NCI-H774 (cell line): ENCODE measurements around the gene SOX1.
A peak's percentile ranks its signal among the peaks of the same experiment; 100 is the strongest.

Source experiments
- DNase-seq: peaks from one replicate; lab custom pipeline; 2025; lab: John Stamatoyannopoulos, UW

Gene SOX1

DNA sequence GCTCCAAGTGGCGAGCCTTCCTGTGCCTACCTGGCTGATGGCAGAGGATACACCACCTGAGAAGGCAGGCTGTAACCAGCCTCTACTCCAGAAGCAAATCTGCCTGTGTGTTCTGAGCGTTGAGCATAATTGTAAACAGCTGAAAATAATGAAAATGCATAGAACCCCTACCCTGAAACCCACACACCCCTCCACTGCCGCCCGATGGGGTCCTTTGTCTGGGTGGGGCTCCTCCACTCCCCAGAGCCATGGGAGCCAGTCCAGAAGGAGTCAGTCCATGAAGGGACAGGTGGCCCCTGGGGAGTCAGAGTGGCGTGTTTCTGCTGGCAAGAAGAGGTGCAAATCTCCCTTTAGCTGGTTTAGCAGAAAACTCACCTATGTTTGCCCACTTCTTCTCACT is 8.0 kb upstream of the SOX1 start:
- DNase-seq = no peak

GRCh38 chr13:112059457-112060281 is 7.3 kb upstream of the SOX1 start:
- DNase-seq = no peak

DNA sequence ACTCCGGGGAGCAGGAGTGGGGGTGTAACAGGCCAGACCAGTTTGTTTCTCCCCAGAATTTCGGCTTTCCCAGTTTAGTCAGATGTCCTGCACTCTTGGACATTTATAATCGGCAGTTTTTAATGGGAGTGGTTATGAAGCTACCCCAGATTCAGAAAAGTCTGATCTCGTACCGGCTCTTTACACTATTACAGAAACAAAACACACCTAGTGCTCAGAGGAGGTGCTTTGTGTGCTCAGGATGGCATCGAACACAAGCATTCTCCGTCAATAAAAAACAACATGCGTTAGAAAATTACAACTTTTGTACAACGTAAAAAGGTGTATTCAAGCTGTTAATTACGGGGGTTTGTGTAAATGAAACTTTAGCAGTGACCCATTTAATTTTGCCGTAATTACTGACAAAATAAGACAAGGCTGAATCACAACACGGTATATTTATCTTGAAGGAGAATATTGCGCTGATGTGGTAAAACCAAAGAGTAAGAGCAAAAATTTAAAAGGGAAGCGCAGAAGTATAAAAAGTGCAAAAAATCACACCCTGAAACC is 6.6 kb upstream of the SOX1 start:
- no peak for DNase-seq

DNA sequence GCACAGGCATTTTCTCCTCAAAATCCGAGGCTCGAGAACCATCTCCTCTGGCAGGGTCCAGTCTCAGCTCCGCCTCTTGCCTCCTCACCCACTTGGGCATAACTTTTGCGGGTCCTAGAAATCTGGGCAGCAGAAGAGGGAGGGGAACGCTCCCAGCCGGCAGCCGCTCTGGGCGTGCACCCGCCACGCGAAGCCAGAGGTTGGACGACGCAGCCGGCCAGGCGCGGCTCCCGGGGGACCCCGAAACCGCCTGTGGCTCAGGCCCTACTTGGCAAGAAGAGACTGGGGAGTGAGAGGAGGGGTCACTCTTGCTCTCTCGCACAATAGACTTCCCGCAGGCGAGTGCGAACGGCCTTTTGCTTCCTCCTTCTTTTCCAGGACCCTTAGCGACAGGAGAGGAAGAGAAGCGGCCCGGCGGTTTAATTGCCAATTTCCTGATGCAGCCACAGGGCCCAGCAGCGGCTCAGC is 6.0 kb upstream of the SOX1 start:
- DNase-seq = no peak

- DNase-seq = no peak
Observed at GRCh38 chr13:112061367-112062061, 5.4 kb upstream of the SOX1 start.

DNA sequence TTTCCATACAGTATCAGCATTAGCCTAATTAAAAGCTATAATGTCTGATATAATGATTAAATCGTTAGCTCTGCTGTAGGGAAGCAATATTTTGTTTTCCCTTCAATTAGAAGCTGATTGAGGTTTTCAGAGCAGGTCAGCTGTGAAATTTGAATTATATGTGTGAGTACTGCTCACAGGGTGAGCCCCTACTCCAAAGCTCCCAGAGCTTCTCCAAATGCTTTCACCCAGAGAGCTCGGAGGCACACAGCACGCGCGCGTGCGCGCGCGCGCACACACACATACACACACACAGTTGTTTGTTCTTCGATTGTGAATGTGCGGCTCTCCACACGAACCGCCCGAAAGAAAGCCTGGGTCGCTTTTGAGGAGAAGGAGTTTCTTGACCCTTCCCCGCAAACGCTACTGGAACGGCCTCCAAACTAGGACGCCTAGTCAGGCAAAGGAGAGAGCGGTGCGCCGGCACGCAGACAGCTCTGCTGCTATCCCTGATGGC is 4.8 kb upstream of the SOX1 start:
- DNase-seq = no peak

DNA sequence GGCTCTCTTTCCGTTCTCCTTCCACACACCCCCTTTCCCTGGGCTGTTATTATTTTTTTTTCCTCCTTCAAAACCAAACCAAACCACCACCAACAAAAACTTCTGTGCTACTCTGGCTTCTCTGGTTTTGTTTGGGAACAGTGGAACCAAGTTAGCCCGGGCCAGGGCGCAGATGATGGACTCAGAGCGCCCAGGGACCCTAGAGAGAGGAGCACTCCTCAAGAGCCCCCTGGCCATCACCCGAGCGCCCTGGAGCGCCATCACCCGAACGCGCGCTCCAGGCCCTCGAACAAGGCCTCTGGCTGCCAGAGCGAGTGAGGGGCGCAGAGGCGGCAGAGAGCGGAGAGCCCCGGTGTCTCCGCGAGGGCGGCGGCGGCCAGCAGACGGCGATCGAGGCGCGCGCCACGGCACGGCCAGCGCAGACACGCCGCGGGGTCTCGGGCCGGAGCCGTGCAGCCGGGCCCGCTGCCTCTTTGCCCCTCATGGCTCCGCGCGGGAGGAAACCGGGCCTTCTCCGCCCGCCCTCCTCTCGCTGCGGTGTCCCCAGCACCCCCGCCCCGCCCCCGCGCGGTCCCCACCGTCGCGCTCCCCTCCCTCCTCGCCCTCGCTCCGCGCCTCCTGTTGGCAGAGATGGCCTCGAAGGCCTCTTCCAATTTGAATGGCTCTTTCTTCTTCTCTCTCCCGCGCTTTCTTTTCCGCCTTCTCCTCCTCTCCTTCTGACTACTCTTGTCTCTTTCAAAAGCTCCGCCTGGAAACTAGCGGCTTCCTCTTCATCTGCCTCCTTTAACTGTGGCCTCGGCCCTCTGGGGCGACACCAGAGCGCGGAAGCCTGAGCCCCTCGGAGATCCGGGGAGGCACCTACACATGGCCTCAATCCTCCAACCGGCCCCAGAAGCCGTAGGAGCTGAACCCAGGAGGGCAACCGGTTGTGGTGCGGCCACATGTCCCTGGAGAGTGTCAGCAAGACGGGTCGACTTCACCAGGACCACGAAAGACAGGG is 4.1 kb upstream of the SOX1 start:
- no peak for DNase-seq

DNA sequence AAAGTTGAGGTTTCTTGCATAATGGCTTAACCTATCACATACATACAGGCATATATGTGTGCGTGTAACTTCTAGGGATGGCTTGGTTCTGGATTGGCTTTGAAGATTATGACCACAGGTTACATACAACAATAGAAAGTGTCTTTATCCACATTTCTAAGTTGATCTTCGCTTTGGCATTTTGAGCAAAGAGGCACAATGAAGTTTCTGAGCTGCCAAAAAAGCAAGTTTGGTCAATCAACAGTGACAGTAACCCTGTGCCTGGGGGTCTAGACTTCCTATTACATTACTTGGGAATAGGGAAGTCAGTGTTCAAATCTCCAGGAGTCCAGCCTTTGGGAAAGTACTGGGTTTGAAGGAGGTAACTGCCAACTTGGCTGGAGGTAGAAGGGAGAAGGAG is 3.1 kb upstream of the SOX1 start:
- no peak for DNase-seq

DNA sequence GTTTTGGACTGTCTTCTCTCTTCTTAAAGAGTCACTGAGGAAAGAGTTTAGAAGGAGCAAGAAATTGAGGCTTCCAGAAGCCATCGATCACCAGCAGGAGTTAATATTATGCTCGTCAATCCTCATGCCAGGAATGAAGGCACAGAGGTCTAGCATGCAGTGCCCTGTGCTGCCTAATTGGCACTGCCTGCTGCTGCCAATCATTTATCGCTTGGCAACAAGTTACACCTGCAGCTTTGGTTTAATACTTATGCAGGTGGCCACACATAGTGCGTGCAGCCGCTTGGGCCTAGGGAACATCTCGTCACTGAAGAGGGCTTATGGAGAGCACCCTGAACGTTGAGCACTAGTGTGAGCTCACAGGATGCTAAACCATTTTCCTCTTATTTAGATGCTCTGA is 2.7 kb upstream of the SOX1 start:
- DNase-seq = peak; percentile 97

DNA sequence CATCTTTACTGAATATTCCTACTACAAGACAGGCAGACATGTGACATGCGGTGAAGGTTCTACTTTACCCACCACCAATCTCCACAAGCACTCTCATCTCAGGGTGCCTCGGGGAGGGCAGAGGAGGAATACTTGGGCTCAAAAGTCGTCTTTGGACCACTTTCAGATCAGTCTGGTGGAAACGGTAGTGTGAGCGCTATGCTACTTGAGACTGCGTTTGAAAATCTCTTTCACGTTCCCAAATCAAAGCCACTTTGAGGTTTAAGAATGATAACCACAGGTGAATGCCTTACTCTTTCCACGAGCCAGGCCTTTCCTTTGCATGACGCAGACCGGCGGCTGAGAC is 1.5 kb upstream of the SOX1 start:
- DNase-seq = peak; percentile 41

- DNase-seq = peak; percentile 91
Observed at GRCh38 chr13:112065867-112066623, 904 bp upstream of the SOX1 start.

DNA sequence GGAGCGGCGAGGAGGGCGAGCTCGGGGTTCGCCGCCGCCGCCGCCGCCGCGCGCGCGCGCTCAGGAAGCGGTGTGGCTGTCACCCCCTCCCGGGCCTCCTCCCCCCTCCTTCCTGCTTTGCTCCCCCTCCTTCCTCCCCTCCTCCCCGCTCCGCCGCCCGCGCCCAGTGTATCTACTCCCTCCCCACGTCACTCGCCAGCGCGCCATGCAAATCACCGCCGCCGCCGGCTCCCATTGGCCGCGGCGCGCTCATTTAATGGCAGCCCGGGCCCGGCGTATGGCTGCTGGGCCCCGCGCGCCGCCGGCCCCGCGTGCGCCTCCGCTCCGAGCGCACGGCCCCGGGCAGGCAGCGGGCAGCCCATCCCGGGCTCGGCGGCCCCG is 335 bp upstream of the SOX1 start:
- peak; percentile 100 for DNase-seq

- peak; percentile 81 for DNase-seq
Observed at GRCh38 chr13:112067871-112068539, 1.1 kb downstream of the SOX1 start.

DNA sequence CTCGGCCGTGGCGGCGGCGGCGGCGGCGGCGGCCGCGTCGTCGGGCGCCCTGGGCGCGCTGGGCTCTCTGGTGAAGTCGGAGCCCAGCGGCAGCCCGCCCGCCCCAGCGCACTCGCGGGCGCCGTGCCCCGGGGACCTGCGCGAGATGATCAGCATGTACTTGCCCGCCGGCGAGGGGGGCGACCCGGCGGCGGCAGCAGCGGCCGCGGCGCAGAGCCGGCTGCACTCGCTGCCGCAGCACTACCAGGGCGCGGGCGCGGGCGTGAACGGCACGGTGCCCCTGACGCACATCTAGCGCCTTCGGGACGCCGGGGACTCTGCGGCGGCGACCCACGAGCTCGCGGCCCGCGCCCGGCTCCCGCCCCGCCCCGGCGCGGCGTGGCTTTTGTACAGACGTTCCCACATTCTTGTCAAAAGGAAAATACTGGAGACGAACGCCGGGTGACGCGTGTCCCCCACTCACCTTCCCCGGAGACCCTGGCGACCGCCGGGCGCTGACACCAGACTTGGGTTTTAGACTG is 1.7 kb downstream of the SOX1 start:
- DNase-seq = peak; percentile 44

GRCh38 chr13:112069061-112069844 is 2.3 kb downstream of the SOX1 start:
- peak; percentile 65 for DNase-seq

DNA sequence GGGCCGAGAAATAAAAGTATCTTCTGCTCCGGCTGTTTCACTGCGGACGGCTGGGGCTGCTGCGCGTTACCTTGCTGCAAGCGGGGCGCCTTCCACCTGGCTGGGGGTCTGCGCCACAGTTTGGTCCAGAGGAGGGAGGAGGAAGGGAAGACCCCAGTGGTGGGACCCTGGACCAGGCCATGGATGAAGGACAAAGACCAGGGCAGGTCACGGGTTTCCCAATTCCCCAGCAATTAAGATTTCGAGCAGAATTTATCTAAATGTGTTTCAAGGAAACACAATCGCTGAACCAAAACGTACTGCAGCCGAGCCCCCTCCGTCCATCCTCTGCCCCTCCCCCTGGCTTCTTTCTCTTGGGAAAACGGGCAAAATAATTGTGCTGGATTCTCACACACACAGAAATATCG is 2.9 kb downstream of the SOX1 start:
- DNase-seq = peak; percentile 44

GRCh38 chr13:112071102-112071722 is 4.3 kb downstream of the SOX1 start:
- peak; percentile 38 for DNase-seq

DNA sequence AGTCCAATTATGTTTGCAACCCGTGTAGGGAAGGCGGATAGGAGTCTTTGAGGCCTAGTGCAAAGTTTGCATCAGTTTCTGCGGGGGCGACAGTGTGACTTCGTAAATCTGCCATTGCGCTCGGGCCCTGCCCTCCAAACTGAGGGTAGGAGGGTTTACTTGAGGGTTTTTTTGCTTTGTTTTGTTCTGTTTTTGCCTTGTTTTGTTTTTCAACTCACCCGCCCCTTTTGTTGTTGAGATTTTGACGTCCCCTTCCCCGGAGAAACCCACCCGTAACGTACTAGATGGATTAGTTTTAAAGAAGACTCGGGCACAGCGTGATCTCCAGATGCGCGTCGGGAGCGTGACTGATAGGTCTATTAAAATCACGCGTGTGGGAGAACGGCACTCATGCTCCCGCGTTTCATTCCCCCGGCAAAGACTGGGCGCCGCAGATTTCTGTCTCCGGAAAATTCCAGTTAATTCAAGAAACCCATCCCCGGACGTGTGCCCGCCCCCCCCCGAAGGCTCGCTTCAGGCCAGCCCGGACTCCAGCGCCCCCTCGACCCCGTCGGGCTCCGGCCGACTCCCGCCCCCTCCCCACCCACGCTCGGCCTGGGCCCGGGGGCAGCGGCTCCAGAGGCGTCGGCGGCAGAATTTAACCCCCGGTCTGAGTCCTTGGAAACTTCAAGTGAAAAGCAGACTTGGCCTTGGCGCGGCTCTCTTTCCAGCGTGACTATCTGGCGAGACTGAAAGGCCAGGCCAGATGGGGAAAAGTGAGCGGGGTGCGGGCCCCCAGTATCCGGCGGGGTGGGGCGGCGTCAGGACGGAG is 5.0 kb downstream of the SOX1 start:
- DNase-seq = no peak
